Caco-2 (cell line): ENCODE data around the gene CBX7. TPM values are rescaled to one million over a fixed set of nuclear protein-coding genes. Genes with fewer than 3 reads are reported as not detected.

ENCODE experiments used
- BruUV-seq: library from RNA; stranded (reverse); fragments of 400-500 nt; replicated peaks from 2 replicates; lab custom pipeline; 2021; lab: Mats Ljungman, UMichigan
- CTCF ChIA-PET: fragments of 300-600 bp; sonication (Branson Sonifier 250); formaldehyde crosslinking; loops from one replicate; lab custom pipeline; 2022; ENCODE audit warnings: antibody characterized with exemption; lab: Charles Lee
- POLR2A ChIA-PET: fragments of 300-600 bp; sonication (Branson Sonifier 250); formaldehyde crosslinking; loops from one replicate; lab custom pipeline; 2022; ENCODE audit warnings: antibody characterized with exemption; lab: Charles Lee
- DNase-seq, 2 experiments: peaks; one replicate each; pipeline versions ENCODE4 v3.0.0 to v3.0.0-alpha.2; 2020 to 2022
- H3K27me3 ChIP-seq: replicated peaks from 2 replicates; pipeline ENCODE4 v1.6.0; 2011; ENCODE audit warnings: low read length; ENCODE audit not compliant: control insufficient read depth, insufficient read depth
- H3K36me3 ChIP-seq: 2 replicates; pipeline ENCODE4 v1.5.1; 2011; ENCODE audit warnings: low read length; ENCODE audit not compliant: control insufficient read depth, insufficient read depth
- H3K4me1 ChIP-seq: fragments of 250-450 bp; sonication (Bioruptor Pico); 2 replicates; pipeline ENCODE4 v1.5.1; 2020; ENCODE audit warnings: mild to moderate bottlenecking
- H3K4me3 ChIP-seq: 2 replicates; pipeline ENCODE4 v1.5.1; 2011; ENCODE audit warnings: low read depth, mild to moderate bottlenecking, control low read depth, low read length
- H3K9me3 ChIP-seq: fragments of 250-450 bp; sonication (Bioruptor Pico); 2 replicates; pipeline ENCODE4 v1.5.1; 2020; ENCODE audit warnings: mild to moderate bottlenecking, moderate library complexity
- H3K27ac Mint-ChIP-seq: one replicate; pipeline ENCODE4 v1.8.0; 2022; ENCODE audit warnings: mixed read lengths; ENCODE audit not compliant: unreplicated experiment
- H3K27me3 Mint-ChIP-seq: one replicate; pipeline ENCODE4 v1.8.0; 2022; ENCODE audit warnings: mixed read lengths; ENCODE audit not compliant: insufficient read depth, unreplicated experiment
- H3K36me3 Mint-ChIP-seq: one replicate; pipeline ENCODE4 v1.8.0; 2022; ENCODE audit warnings: mild to moderate bottlenecking, mixed read lengths; ENCODE audit not compliant: insufficient read depth, unreplicated experiment
- H3K4me1 Mint-ChIP-seq: one replicate; pipeline ENCODE4 v1.8.0; 2022; ENCODE audit warnings: low read depth, mixed read lengths; ENCODE audit not compliant: unreplicated experiment
- H3K4me3 Mint-ChIP-seq: one replicate; pipeline ENCODE4 v1.8.0; 2022; ENCODE audit warnings: mild to moderate bottlenecking, moderate library complexity, mixed read lengths; ENCODE audit not compliant: unreplicated experiment
- H3K9me3 Mint-ChIP-seq: one replicate; pipeline ENCODE4 v1.8.0; 2022; ENCODE audit warnings: mixed read lengths; ENCODE audit not compliant: unreplicated experiment
- CTCF ChIP-seq, 2 experiments: fragments of 200-600 bp in 1 of 2; IDR thresholded peaks; 1 replicate in 1 of 2; 2 replicates in 1 of 2; pipeline versions ENCODE4 v1.5.1 to v1.8.0; 2011 to 2022; ENCODE audit warnings: antibody characterized with exemption in 1 of 2, control low read depth in 1 of 2, inconsistent platforms in 1 of 2, low read depth in 1 of 2, low read length in 1 of 2, mild to moderate bottlenecking in 1 of 2, moderate library complexity in 1 of 2; ENCODE audit not compliant: insufficient read depth in 1 of 2, severe bottlenecking in 1 of 2, unreplicated experiment in 1 of 2
- intact Hi-C: fragments of 100-400 bp; cut with micrococcal nuclease; formaldehyde crosslinking; loops from one replicate; pipeline ENCODE4 v1.10.0; 2022; ENCODE audit not compliant: unreplicated experiment
- total RNA-seq: library from RNA; stranded (reverse); gene quantifications from 2 replicates; pipeline ENCODE4 v1.2.3, GENCODE V29; 2022

CBX7 gene
- total RNA-seq, 1 experiment from 2014 or later: 4.4 TPM

GRCh38 chr22:39125622-39126021 lies 26.9 kb downstream of the CBX7 start:
- H3K36me3 Mint-ChIP-seq: no peaks in the 10 kb centered on the region
- H3K4me1 ChIP-seq: peaks cover 11% of the 10 kb centered on the region
- ChIA-PET CTCF (no interaction called here), POLR2A (no interaction called here)
- peaks cover 11% of the 10 kb centered on the region for H3K4me1 Mint-ChIP-seq
- H3K27me3 Mint-ChIP-seq: no peaks in the 10 kb centered on the region
- no peaks in the 10 kb centered on the region for H3K27me3 ChIP-seq
- no peak overlapping the region for H3K27ac Mint-ChIP-seq
- intact Hi-C loops: no loop called here
- H3K4me3 ChIP-seq: no peak overlapping the region
- H3K9me3 ChIP-seq: no peaks in the 10 kb centered on the region
- H3K9me3 Mint-ChIP-seq: no peaks in the 10 kb centered on the region
- H3K36me3 ChIP-seq: no peaks in the 10 kb centered on the region
- DNase-seq: no peak
- H3K4me3 Mint-ChIP-seq: no peak overlapping the region
- BruUV-seq: no TSS peak
- no peak for TF ChIP-seq CTCF (IDR thresholded peaks at IDR 0.05; ENCODE audit: insufficient read depth in 1 of 2, low read depth in 1 of 2, low read length in 1 of 2, severe bottlenecking in 1 of 2, unreplicated experiment in 1 of 2)

GRCh38 chr22:39123751-39124581 lies 28.5 kb downstream of the CBX7 start:
- intact Hi-C loops: no loop called here
- H3K4me3 Mint-ChIP-seq: no peak overlapping the region

More at GRCh38 chr22:39123751-39124581, 28.5 kb downstream of the CBX7 start:
- H3K9me3 ChIP-seq: no peaks in the 10 kb centered on the region
- BruUV-seq: no TSS peak
- peaks cover 3% of the 10 kb centered on the region; the same call in 1 of the 2 replicates for H3K4me1 ChIP-seq
- CTCF ChIA-PET: interaction anchor here (0.6 to 1.3 kb wide), 4 partner anchors 12 to 342 kb away, joined by 3 to 5 read pairs (median 4); no protein-coding TSS in a partner anchor
- no peak overlapping the region for H3K4me3 ChIP-seq
- no peaks in the 10 kb centered on the region for H3K27me3 ChIP-seq
- Mint-ChIP-seq H3K9me3 (no peaks in the 10 kb centered on the region), H3K4me1 (peaks cover 5% of the 10 kb centered on the region), H3K27ac (no peak overlapping the region), H3K36me3 (no peaks in the 10 kb centered on the region), H3K27me3 (no peaks in the 10 kb centered on the region)
- H3K36me3 ChIP-seq: no peaks in the 10 kb centered on the region
- no peak for TF ChIP-seq CTCF (IDR thresholded peaks at IDR 0.05; ENCODE audit: insufficient read depth in 1 of 2, low read depth in 1 of 2, low read length in 1 of 2, severe bottlenecking in 1 of 2, unreplicated experiment in 1 of 2)
- POLR2A ChIA-PET: no interaction called here
- DNase-seq: no peak
